Neural progenitor cell (in vitro differentiated cells): ENCODE data around the gene YPEL2.

Source experiments
- EZH2phosphoT487 ChIP-seq: fragments of 200-600 bp; sonication (generic); IDR thresholded peaks from 2 replicates; pipeline ENCODE4 v1.6.1; 2017; ENCODE audit warnings: antibody characterized with exemption
- TF ChIP-seq, protein P1 (sequence below): fragments of 200-600 bp; sonication (generic); IDR thresholded peaks from 2 replicates; pipeline ENCODE4 v1.5.1; 2017; ENCODE audit warnings: antibody characterized with exemption, mild to moderate bottlenecking

DNA sequence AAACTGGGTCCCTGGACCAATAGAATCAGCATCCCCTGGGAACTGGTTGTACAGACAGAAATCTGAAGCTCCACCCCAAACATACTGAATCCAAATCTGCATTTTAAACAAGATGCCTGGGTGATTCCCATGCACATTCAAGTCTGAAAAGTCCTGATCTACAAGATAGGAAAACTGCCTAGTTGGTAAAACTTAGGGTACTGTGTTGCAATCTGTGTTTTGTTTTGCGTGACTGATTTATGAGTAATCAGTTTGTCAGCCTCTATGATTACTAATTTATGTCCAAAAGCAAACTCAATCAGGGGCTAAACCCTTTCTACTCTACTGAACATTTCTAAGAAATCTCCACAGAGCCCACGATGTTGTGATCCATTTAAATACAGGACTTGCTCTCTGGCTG is 103.8 kb downstream of the YPEL2 start:
- TF ChIP-seq, protein P1, sequence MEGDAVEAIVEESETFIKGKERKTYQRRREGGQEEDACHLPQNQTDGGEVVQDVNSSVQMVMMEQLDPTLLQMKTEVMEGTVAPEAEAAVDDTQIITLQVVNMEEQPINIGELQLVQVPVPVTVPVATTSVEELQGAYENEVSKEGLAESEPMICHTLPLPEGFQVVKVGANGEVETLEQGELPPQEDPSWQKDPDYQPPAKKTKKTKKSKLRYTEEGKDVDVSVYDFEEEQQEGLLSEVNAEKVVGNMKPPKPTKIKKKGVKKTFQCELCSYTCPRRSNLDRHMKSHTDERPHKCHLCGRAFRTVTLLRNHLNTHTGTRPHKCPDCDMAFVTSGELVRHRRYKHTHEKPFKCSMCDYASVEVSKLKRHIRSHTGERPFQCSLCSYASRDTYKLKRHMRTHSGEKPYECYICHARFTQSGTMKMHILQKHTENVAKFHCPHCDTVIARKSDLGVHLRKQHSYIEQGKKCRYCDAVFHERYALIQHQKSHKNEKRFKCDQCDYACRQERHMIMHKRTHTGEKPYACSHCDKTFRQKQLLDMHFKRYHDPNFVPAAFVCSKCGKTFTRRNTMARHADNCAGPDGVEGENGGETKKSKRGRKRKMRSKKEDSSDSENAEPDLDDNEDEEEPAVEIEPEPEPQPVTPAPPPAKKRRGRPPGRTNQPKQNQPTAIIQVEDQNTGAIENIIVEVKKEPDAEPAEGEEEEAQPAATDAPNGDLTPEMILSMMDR, result no peak
- no peak for TF ChIP-seq EZH2phosphoT487
